Measurements from ENCODE around the gene PEX12. TPM values are rescaled to one million over a fixed set of nuclear protein-coding genes. Genes with fewer than 3 reads are reported as not detected.
"Not testable (repeated sequence)": the region's sequence is repeated elsewhere in the genome, so short reads cannot be mapped to it uniquely, and the experiment has no call there.

Gene PEX12
- total RNA-seq, 2 experiments from 2014 or later, result 6.8 to 9.5 TPM

DNA sequence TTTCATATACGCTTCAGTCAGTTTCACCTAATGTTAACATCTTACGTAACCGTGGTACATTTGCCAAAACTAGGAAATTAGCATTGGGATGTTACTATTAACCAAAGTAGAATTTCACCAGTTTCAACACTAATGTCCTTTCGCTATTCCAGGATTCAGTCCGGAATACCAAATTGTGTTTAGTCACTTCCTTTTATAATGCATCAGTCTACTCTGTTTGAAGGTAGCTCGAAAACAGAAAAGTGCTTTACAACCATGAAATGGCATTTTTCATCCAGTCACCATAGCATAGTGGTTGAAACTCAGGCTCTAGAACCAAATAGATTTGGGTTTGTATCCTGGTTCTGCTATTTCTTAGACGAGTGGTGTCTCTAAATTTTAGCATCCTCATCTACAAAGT lies 38.2 kb upstream of the PEX12 start:
- H2AFZ ChIP-seq (ENCODE audit: low read length), result no peak overlapping the region
- H4K20me1 ChIP-seq (ENCODE audit: insufficient read depth, low read length), result no peaks in the 10 kb centered on the region
- no peaks in the 10 kb centered on the region for H3K79me2 ChIP-seq (ENCODE audit: insufficient read depth, low read depth, low read length)
- no peak for TF ChIP-seq EZH2phosphoT487 (IDR thresholded peaks at IDR 0.05; ENCODE audit: borderline replicate concordance, low read depth, low read length)
- TF ChIP-seq, protein P1, sequence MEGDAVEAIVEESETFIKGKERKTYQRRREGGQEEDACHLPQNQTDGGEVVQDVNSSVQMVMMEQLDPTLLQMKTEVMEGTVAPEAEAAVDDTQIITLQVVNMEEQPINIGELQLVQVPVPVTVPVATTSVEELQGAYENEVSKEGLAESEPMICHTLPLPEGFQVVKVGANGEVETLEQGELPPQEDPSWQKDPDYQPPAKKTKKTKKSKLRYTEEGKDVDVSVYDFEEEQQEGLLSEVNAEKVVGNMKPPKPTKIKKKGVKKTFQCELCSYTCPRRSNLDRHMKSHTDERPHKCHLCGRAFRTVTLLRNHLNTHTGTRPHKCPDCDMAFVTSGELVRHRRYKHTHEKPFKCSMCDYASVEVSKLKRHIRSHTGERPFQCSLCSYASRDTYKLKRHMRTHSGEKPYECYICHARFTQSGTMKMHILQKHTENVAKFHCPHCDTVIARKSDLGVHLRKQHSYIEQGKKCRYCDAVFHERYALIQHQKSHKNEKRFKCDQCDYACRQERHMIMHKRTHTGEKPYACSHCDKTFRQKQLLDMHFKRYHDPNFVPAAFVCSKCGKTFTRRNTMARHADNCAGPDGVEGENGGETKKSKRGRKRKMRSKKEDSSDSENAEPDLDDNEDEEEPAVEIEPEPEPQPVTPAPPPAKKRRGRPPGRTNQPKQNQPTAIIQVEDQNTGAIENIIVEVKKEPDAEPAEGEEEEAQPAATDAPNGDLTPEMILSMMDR (conservative IDR thresholded peaks at IDR 0.05; ENCODE audit: low read length), result no peak
- H3K4me3 ChIP-seq (ENCODE audit: low read depth, low read length, poor library complexity, severe bottlenecking), result no peak overlapping the region
- intact Hi-C loops (cut with micrococcal nuclease; ENCODE audit: unreplicated experiment), result no loop called here
- ChIA-PET CTCF (ENCODE audit: unreplicated experiment) (no interaction called here), POLR2A (no interaction called here)
- no peaks in the 10 kb centered on the region for H3K9me2 ChIP-seq (ENCODE audit: insufficient read depth, low read length)
- H3K36me3 ChIP-seq (ENCODE audit: insufficient read depth, low read length), result peaks cover 37% of the 10 kb centered on the region; the same call in 1 of the 2 replicates
- no peaks in the 10 kb centered on the region for H3K9me3 ChIP-seq (ENCODE audit: low read length)
- H3K4me2 ChIP-seq (ENCODE audit: low read length), result no peak overlapping the region
- H3K27ac ChIP-seq (ENCODE audit: low read depth, low read length, poor library complexity, severe bottlenecking), result no peak overlapping the region
- DNase-seq (ENCODE audit: low spot score), result no peak
- BruUV-seq (replicated peaks), result no TSS peak
- H3K4me1 ChIP-seq (ENCODE audit: insufficient read depth, low read length, poor library complexity, severe bottlenecking), result peaks cover 11% of the 10 kb centered on the region

DNA sequence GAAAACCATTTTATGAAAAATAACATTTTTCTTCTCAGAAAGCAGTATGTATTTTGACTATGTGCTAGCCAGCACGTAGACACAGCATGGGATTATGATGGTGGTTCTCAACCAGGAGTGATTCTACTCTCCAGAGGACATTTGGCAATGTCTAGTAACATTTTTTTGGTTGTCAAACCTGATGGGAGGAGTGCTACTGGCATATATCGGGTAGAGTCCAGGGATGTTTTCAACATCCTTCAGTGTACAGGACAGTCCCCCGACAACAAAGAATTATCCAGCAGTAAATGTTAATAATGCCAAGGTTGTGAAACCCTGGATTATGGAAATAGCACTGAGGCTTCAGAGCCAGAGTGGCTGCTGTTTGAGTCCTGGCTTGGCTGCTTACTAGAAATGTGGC lies 36.4 kb upstream of the PEX12 start:
- POLR2A ChIA-PET, result interaction anchor here (0.6 to 1.0 kb wide), 2 partner anchors 43 to 70 kb away, joined by 3 read pairs; no protein-coding TSS in a partner anchor
- TF ChIP-seq EZH2phosphoT487 (IDR thresholded peaks at IDR 0.05; ENCODE audit: borderline replicate concordance, low read depth, low read length), result no peak
- TF ChIP-seq, protein P1 (conservative IDR thresholded peaks at IDR 0.05; ENCODE audit: low read length), result no peak
- intact Hi-C loops (cut with micrococcal nuclease; ENCODE audit: unreplicated experiment), result no loop called here
- H3K9me2 ChIP-seq (ENCODE audit: insufficient read depth, low read length), result no peaks in the 10 kb centered on the region
- CTCF ChIA-PET (ENCODE audit: unreplicated experiment), result no interaction called here
- peaks cover 46% of the 10 kb centered on the region; the same call in 1 of the 2 replicates for H3K36me3 ChIP-seq (ENCODE audit: insufficient read depth, low read length)
- peaks cover 11% of the 10 kb centered on the region for H3K4me1 ChIP-seq (ENCODE audit: insufficient read depth, low read length, poor library complexity, severe bottlenecking)
- H4K20me1 ChIP-seq (ENCODE audit: insufficient read depth, low read length), result no peaks in the 10 kb centered on the region
- H2AFZ ChIP-seq (ENCODE audit: low read length), result no peak overlapping the region
- no peak overlapping the region for H3K27ac ChIP-seq (ENCODE audit: low read depth, low read length, poor library complexity, severe bottlenecking)
- no peaks in the 10 kb centered on the region for H3K9me3 ChIP-seq (ENCODE audit: low read length)
- BruUV-seq (replicated peaks), result no TSS peak
- no peak for DNase-seq (ENCODE audit: low spot score)
- no peak overlapping the region for H3K4me3 ChIP-seq (ENCODE audit: low read depth, low read length, poor library complexity, severe bottlenecking)
- H3K79me2 ChIP-seq (ENCODE audit: insufficient read depth, low read depth, low read length), result no peaks in the 10 kb centered on the region
- H3K4me2 ChIP-seq (ENCODE audit: low read length), result no peak overlapping the region

- no TSS peak for BruUV-seq (replicated peaks)
- DNase-seq (ENCODE audit: low spot score), result peak; percentile 56
- CTCF ChIA-PET (ENCODE audit: unreplicated experiment), result interaction anchor here (2.3 kb wide), 1 partner anchor 134 kb away, joined by 11 read pairs; no protein-coding TSS in a partner anchor
Measured at GRCh38 chr17:35612924-35613521, 34.7 kb upstream of the PEX12 start.

DNA sequence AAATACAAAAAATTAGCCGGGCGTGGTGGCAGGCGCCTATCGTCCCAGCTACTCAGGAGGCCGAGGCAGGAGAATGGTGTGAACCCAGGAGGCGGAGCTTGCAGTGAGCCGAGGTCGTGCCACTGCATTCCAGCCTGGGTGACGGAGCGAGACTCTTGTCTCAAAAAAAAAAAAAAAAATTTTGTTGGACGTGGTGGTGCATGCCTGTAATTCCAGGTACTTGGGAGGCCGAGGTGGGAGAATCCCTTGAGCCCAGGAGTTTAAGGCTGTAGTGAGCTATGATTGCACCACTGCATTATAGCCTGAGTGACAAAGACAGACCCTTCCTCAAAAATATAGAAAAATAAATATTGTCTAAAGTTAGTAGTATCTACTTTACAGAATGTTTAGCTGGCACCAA lies 32.4 kb upstream of the PEX12 start:
- H3K79me2 ChIP-seq (ENCODE audit: insufficient read depth, low read depth, low read length); H3K9me2 ChIP-seq (ENCODE audit: insufficient read depth, low read length); H3K4me3 ChIP-seq (ENCODE audit: low read depth, low read length, poor library complexity, severe bottlenecking); intact Hi-C loops (cut with micrococcal nuclease; ENCODE audit: unreplicated experiment); H4K20me1 ChIP-seq (ENCODE audit: insufficient read depth, low read length); DNase-seq (ENCODE audit: low spot score); BruUV-seq (replicated peaks); H3K9me3 ChIP-seq (ENCODE audit: low read length); H3K4me1 ChIP-seq (ENCODE audit: insufficient read depth, low read length, poor library complexity, severe bottlenecking); H2AFZ ChIP-seq (ENCODE audit: low read length); H3K4me2 ChIP-seq (ENCODE audit: low read length); CTCF ChIA-PET (ENCODE audit: unreplicated experiment); H3K27ac ChIP-seq (ENCODE audit: low read depth, low read length, poor library complexity, severe bottlenecking): not testable (repeated sequence)
- peaks cover 54% of the 10 kb centered on the region for H3K36me3 ChIP-seq (ENCODE audit: insufficient read depth, low read length)
- POLR2A ChIA-PET, result interaction anchor here (0.6 to 1.3 kb wide), 2 partner anchors 10 to 22 kb away, joined by 4 to 6 read pairs; no protein-coding TSS in a partner anchor

More at GRCh38 chr17:35612924-35613521, 34.7 kb upstream of the PEX12 start:
- POLR2A ChIA-PET, result interaction anchor here (0.5 to 0.9 kb wide), 3 partner anchors 9 to 132 kb away, joined by 3 to 7 read pairs (median 4); no protein-coding TSS in a partner anchor
- Histone ChIP-seq H2AFZ (ENCODE audit: low read length) (no peak overlapping the region), H3K9me2 (ENCODE audit: insufficient read depth, low read length) (no peaks in the 10 kb centered on the region), H3K27ac (ENCODE audit: low read depth, low read length, poor library complexity, severe bottlenecking) (no peak overlapping the region), H3K4me2 (ENCODE audit: low read length) (no peak overlapping the region), H3K9me3 (ENCODE audit: low read length) (no peaks in the 10 kb centered on the region), H3K79me2 (ENCODE audit: insufficient read depth, low read depth, low read length) (no peaks in the 10 kb centered on the region), H3K4me3 (ENCODE audit: low read depth, low read length, poor library complexity, severe bottlenecking) (no peak overlapping the region), H3K36me3 (ENCODE audit: insufficient read depth, low read length) (peaks cover 48% of the 10 kb centered on the region; the same call in 1 of the 2 replicates), H4K20me1 (ENCODE audit: insufficient read depth, low read length) (no peaks in the 10 kb centered on the region), H3K4me1 (ENCODE audit: insufficient read depth, low read length, poor library complexity, severe bottlenecking) (peaks cover 5% of the 10 kb centered on the region)
- intact Hi-C loops (cut with micrococcal nuclease; ENCODE audit: unreplicated experiment), result loop anchor here (1.0 to 2.0 kb wide), 2 partner anchors 134 to 192 kb away; no protein-coding TSS in a partner anchor
- no peak for TF ChIP-seq EZH2phosphoT487 (IDR thresholded peaks at IDR 0.05; ENCODE audit: borderline replicate concordance, low read depth, low read length)
- TF ChIP-seq, protein P1 (conservative IDR thresholded peaks at IDR 0.05; ENCODE audit: low read length), result peak; percentile 97
